ENCODE data around the gene NRF1.
"Not testable (repeated sequence)": the region's sequence is repeated elsewhere in the genome, so short reads cannot be mapped to it uniquely, and the experiment has no call there.

The NRF1 gene

DNA sequence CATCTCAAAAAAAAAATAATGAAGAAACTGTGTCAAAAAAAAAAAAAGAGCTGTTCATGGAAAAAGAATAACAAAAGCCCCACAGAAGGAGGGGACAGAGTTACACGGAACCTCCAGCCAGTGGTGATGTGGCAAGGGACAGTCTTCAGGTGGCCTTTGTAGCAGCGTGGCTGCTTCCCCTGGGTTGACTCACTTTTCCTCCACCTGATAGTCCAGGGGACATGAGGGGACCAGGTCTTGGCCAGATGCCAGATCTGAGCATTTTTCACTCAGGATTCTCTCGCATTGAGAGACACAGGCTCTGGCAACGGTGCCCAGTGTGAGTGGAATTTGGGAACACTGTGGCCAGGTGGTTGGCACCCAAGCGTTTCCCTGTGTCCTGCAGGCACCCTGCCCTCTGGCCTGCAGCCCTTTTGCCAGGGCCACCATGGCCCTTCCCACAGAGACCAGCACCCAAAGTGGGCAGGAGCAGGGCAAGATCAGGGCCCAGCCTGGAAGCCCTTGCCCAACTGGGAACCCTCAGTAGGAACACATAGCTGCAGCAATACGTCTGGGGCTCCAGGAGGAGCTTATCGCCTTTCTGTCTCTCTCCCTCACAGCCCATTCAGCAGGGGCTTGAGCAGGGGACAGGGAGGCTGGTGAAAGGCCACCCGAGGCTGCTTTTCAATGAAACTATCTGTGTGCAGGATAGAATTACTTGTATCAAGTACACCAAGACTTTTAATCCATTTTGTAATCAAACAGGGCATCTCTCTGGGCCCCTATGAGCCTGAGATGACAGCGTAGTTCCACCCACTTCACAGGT is 182.2 kb downstream of the NRF1 start:
- Histone ChIP-seq H3K4me3 (no peak overlapping the region), H3K36me3 (no peaks in the 10 kb centered on the region), H3K9me3 (no peaks in the 10 kb centered on the region), H3K4me2 (no peak overlapping the region), H3K27me3 (0 out of 2 replicates have a peak, but pooled peaks cover under 1% of the 10 kb centered on the region), H3K27ac (no peak overlapping the region), H3K9ac (no peak overlapping the region), H4K20me1 (no peaks in the 10 kb centered on the region), H3K4me1 (no peaks in the 10 kb centered on the region)
- TF ChIP-seq Cebpa-rat (IDR thresholded peaks at IDR 0.05): no peak

DNA sequence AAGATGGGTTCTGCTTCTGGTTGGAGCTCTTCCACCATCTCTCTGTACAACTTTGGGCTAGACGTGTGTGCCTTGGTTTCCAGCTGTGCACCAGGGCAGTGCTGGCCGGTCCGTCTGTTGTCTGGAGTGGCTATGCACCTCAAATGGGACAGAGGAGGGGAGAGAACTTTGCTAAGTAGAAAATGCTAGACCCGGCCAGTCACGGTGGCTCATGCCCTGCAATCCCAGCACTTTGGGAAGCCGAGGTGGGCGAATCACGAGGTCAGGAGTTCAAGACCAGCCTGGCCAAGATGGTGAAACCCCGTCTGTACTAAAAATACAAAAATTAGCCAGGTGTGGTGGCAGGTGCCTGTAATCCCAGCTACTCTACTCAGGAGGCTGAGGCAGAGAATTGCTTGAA is 182.9 kb downstream of the NRF1 start:
- not testable (repeated sequence) for H3K27ac ChIP-seq, H3K9ac ChIP-seq, H3K4me2 ChIP-seq, H4K20me1 ChIP-seq, H3K27me3 ChIP-seq, H3K4me3 ChIP-seq, H3K9me3 ChIP-seq, H3K4me1 ChIP-seq, H3K36me3 ChIP-seq

DNA sequence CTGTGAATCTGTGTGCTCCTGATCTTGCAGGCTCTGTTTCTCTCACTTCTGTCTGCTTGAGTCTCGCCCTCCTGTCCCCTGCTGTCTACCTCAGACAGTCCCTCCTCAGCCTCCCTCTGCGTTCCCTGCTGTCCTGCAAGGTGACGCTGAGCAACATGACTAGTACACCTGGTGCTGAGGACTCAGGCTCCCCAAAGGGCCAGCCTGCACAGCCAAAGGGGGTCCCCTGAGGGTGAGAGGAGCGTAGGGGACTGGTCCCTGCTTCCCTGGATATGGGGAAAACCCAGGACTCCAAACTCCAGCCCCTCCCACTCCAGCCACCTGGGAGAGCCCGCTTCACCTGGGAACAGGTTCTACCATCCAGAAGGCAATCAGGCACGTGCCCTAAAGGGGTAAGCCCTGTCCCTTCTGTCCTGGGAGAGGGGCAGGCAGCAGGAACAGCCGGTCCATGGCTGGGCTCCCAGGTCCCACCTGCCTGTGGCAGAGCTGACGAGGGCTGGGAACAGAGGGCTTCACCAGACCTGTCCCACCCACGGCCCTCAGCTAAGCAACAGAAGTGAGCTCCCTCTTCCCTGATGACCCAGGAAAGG is 184.8 kb downstream of the NRF1 start:
- TF ChIP-seq Cebpa-rat (IDR thresholded peaks at IDR 0.05): no peak

DNA sequence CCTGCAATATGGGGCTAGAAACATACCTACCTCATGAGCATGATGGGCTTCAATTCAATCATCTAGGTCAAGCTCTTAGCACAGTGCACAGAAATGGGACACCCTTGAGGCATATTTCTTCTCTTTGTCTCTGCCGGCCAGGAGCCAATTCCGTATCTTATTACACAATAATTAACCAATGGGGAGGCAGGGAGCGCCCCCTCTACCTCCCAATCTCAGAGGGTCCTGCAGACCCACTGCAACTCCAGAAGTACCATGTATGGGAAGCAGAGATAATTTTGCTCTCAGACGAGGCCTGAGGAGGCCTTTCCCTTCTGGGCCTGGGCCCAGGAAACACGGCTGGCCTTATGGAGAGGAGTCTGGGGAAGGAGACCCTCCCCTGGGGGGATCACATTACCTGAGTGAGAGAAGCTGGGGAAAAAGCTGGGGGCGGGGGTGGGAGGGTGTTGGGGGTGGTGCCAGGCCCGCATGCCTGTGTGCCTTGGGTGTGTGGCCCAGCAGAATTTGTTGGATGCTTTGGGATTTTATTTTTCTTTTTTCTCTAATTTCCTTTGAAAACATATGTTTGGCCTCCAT is 185.8 kb downstream of the NRF1 start:
- Histone ChIP-seq H4K20me1 (no peaks in the 10 kb centered on the region), H3K27ac (no peak overlapping the region), H3K27me3 (no peaks in the 10 kb centered on the region), H3K4me3 (no peak overlapping the region), H3K4me1 (no peaks in the 10 kb centered on the region), H3K9ac (no peak overlapping the region), H3K4me2 (no peak overlapping the region), H3K9me3 (no peaks in the 10 kb centered on the region), H3K36me3 (no peaks in the 10 kb centered on the region)
- TF ChIP-seq Cebpa-rat (IDR thresholded peaks at IDR 0.05): no peak

More for the DNA sequence above, 184.8 kb downstream of the NRF1 start:
- no peak overlapping the region for H3K4me2 ChIP-seq
- no peaks in the 10 kb centered on the region for H3K9me3 ChIP-seq
- H3K9ac ChIP-seq: no peak overlapping the region
- H3K27ac ChIP-seq: no peak overlapping the region
- no peaks in the 10 kb centered on the region for H3K36me3 ChIP-seq
- H4K20me1 ChIP-seq: no peaks in the 10 kb centered on the region
- H3K27me3 ChIP-seq: no peaks in the 10 kb centered on the region
- H3K4me3 ChIP-seq: no peak overlapping the region
- H3K4me1 ChIP-seq: no peaks in the 10 kb centered on the region

DNA sequence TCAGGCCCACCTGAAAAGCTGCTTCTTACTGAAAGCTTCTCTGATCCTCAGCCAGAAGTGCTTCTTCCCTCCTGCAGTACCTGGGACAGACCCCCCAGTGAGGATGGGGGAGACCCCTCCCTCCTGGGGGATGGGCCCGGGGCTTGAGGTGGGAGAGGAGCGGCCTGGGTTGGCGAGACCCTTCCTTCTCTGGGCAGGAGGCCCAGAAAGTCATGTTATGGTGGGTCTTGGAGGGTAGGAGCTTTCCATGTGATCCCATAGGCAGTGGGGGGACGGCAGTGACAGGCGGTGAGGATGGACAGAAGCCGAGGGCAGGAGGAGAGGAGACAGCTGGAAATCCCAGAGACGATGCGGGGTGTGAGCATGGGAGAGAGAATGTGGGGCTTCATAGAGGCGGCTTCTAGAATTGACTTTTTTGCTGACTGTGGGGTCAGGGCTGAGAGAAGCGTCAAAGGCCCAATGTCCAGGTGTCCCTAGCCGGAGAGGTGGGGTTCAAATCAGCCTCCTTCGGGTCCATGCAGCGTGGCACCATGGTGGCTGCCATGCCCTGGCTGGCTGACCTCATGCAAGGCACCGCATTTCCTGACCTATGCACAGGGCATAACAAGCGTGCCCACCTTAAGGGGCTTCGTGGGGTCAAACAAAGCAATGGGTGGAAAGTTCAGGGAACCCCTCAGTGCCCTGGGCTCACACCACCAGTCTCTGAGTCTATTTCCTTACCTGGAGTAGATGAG is 187.3 kb downstream of the NRF1 start:
- Histone ChIP-seq H3K4me2 (no peak overlapping the region), H3K4me1 (no peaks in the 10 kb centered on the region), H3K9ac (no peak overlapping the region), H3K36me3 (no peaks in the 10 kb centered on the region), H4K20me1 (no peaks in the 10 kb centered on the region), H3K4me3 (no peak overlapping the region), H3K27me3 (no peaks in the 10 kb centered on the region), H3K27ac (no peak overlapping the region), H3K9me3 (no peaks in the 10 kb centered on the region)
- TF ChIP-seq Cebpa-rat (IDR thresholded peaks at IDR 0.05): no peak

DNA sequence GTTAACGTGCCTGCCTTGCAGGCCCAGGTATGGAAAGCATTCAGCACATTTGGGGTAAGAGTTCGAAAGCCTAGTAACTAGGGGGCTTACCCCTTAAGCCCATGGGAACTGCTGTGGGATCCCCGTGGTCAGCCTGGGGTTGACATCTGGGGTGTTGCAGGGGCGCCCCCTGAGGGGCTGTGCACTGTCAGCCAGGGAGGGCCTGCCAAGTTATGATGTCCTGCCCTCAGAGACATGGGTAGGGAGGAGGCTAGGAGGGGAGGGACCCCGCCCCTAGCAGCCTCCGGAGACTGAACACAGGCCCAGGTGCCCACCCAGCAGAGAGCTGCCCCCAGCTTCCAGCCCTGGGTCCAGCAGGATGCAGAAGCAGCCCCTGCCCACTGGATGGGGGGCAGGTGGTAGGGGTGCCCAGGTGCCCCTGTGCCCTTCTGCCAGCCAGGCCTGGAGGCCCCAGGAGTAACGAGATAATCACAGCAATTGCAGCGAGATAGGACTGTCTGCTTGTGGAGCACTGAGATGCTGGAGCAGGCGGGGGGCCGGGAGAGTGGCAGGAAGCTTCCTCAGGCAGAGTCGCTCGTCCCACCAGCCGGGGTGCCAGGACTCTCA is 187.9 kb downstream of the NRF1 start:
- no peaks in the 10 kb centered on the region for H3K36me3 ChIP-seq
- no peaks in the 10 kb centered on the region for H3K4me1 ChIP-seq
- H4K20me1 ChIP-seq: no peaks in the 10 kb centered on the region
- H3K4me3 ChIP-seq: no peak overlapping the region
- H3K9me3 ChIP-seq: no peaks in the 10 kb centered on the region
- H3K27me3 ChIP-seq: no peaks in the 10 kb centered on the region
- TF ChIP-seq Cebpa-rat (IDR thresholded peaks at IDR 0.05): no peak
- H3K27ac ChIP-seq: no peak overlapping the region
- no peak overlapping the region for H3K9ac ChIP-seq
- no peak overlapping the region for H3K4me2 ChIP-seq

DNA sequence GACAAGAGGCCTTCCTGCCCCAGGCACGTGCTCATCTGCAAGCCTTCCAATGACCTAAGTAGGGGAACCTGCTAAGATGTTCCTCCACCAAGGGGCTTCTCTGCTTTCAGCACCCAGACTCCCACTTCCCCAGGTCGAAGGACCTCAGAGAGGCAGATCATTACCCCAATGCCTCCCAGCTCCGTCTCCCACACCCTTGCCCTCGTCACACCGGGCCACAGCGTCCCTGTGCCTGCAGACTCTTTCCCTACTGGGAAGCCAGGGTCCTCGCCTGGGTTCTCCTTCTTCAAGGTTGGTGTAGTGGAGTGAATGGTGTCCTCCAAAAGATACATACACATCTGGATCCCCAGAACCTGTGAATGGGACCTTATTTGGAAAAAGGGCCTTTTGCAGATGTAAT is 189.4 kb downstream of the NRF1 start:
- H3K4me3 ChIP-seq: no peak overlapping the region
- no peak overlapping the region for H3K27ac ChIP-seq
- no peak overlapping the region for H3K9ac ChIP-seq
- H3K4me1 ChIP-seq: 0 out of 2 replicates have a peak, but pooled peaks cover 5% of the 10 kb centered on the region
- no peaks in the 10 kb centered on the region for H3K9me3 ChIP-seq
- H3K36me3 ChIP-seq: no peaks in the 10 kb centered on the region
- H3K4me2 ChIP-seq: no peak overlapping the region
- TF ChIP-seq Cebpa-rat (IDR thresholded peaks at IDR 0.05): no peak
- no peaks in the 10 kb centered on the region for H3K27me3 ChIP-seq
- no peaks in the 10 kb centered on the region for H4K20me1 ChIP-seq

DNA sequence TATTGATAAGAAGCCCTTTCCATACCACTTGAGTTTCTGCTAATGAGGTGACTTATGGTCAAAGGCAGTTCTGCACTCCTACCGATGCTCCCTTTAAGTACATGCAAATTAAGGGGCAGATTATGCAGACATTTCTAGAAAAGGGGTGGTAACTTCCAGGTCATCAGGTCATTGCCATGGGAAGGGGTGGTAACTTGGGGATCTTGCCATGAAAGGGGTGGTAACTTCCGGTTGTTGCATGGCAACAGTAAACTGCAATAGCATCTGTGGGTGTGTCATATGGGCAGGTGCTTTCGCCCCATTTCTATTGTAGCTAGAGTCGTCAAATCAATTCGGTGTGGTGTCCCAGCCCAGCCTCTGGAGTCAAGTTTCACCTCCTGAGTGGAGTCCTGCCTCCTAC is 190.4 kb downstream of the NRF1 start:
- Histone ChIP-seq H3K36me3 (no peaks in the 10 kb centered on the region), H3K4me3 (no peak overlapping the region), H3K4me2 (no peak overlapping the region), H3K4me1 (0 out of 2 replicates have a peak, but pooled peaks cover 5% of the 10 kb centered on the region), H4K20me1 (no peaks in the 10 kb centered on the region), H3K27me3 (no peaks in the 10 kb centered on the region), H3K9me3 (no peaks in the 10 kb centered on the region), H3K27ac (no peak overlapping the region), H3K9ac (no peak overlapping the region)
- TF ChIP-seq Cebpa-rat (IDR thresholded peaks at IDR 0.05): no peak

DNA sequence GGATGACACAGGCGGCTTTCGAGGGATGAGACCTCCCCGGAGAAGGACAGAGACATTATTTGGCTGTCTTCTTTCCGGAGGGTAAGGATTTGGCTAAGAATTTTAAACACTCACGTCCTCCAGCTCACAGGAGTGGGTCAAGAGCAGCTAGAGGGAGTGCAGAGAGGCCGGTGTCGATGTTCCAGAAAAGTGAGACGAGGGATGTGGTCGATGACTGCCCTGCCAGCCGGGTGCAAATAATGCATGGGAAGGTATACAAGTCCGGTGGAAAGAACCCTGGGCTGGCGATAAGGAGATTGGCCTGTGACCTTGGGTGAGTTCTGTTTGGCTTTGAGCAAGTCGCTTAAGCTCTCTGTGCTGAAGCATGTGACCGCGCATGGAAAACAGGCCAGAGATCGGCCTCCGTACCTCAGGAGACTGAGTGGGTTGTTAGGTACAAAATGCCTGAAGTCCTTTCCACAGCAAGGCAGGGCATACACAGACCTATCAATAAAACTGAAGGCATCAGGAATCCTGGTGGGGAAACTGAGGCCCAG is 192.1 kb downstream of the NRF1 start:
- no peaks in the 10 kb centered on the region for H4K20me1 ChIP-seq
- H3K9ac ChIP-seq: no peak overlapping the region
- H3K4me3 ChIP-seq: no peak overlapping the region
- no peaks in the 10 kb centered on the region for H3K9me3 ChIP-seq
- H3K36me3 ChIP-seq: no peaks in the 10 kb centered on the region
- TF ChIP-seq Cebpa-rat (IDR thresholded peaks at IDR 0.05): no peak
- 0 out of 2 replicates have a peak, but pooled peaks cover 5% of the 10 kb centered on the region for H3K4me1 ChIP-seq
- no peak overlapping the region for H3K4me2 ChIP-seq
- H3K27me3 ChIP-seq: no peaks in the 10 kb centered on the region
- H3K27ac ChIP-seq: no peak overlapping the region

Data from BLaER1 (cell line).